ENCODE data around the gene IGSF11. TPM values are rescaled to one million over a fixed set of nuclear protein-coding genes. Genes with fewer than 3 reads are reported as not detected.
A peak's percentile ranks its signal among the peaks of the same experiment; 100 is the strongest.

IGSF11 gene
- total and polyA plus RNA-seq, 7 donors = 0.85 to 18.2 (median 8.3) TPM; not detected in 2

DNA sequence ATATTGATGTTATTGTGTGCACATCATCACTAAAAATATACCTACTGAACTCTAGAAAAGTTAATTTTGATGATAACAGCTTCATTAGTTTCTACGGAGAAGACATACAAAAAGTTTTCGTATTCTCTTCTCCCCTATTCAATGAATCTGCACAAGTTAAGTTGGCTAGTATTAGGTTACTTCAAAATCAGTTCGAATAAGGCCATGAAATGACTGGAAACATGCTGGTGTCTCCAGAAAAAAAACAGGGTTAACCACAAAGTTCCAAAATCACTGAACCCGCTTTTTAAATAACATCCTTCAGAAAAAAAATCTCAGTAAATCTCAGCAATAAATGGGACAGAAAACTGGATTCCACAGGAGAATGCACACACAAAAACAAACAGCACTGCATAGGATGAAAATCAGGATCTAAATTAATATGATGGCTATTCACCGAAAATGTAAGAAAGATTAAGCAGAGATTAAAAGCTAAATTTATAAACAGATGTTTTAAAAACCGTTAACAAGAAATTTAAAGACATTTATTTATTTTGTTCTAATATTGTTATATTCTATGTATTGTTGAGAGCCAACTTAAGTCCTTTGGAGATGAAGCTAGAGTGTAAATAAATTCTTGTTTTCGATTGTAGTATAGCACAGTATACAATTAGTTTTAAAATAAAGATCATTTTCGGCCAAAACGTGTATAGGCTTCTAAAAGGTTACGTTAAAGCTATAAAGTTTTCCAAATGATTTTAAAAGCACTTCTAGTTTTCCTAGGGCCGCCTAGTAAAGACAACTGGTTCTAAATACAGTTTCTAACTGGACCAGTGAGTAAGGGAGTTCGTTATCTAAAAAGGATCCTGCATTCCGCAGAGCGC, 1.0 kb downstream of the IGSF11 start:
- no peak for DNase-seq
- TF ChIP-seq POLR2A (IDR thresholded peaks at IDR 0.05) (no peak), POLR2AphosphoS5 (IDR thresholded peaks at IDR 0.05) (no peak), EP300 (IDR thresholded peaks at IDR 0.05) (no peak)
- TF ChIP-seq, protein P1, sequence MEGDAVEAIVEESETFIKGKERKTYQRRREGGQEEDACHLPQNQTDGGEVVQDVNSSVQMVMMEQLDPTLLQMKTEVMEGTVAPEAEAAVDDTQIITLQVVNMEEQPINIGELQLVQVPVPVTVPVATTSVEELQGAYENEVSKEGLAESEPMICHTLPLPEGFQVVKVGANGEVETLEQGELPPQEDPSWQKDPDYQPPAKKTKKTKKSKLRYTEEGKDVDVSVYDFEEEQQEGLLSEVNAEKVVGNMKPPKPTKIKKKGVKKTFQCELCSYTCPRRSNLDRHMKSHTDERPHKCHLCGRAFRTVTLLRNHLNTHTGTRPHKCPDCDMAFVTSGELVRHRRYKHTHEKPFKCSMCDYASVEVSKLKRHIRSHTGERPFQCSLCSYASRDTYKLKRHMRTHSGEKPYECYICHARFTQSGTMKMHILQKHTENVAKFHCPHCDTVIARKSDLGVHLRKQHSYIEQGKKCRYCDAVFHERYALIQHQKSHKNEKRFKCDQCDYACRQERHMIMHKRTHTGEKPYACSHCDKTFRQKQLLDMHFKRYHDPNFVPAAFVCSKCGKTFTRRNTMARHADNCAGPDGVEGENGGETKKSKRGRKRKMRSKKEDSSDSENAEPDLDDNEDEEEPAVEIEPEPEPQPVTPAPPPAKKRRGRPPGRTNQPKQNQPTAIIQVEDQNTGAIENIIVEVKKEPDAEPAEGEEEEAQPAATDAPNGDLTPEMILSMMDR (IDR thresholded peaks at IDR 0.05) = no peak
- peak overlapping the region; percentile 58 to 74 (median 66) for H3K4me3 ChIP-seq
- no peaks in the 10 kb centered on the region for H3K36me3 ChIP-seq
- 45 to 50% methylated on average over 14 of the region's 14 CpGs for WGBS, 2 donors
- H3K9me3 ChIP-seq = no peaks in the 10 kb centered on the region
- peaks cover 0 to 6% (median 3%) of the 10 kb centered on the region in 4 donors for H3K4me1 ChIP-seq
- peaks cover 0 to 15% (median 8%) of the 10 kb centered on the region in 3 donors for H3K27me3 ChIP-seq
- peak overlapping the region; percentile 69 to 79 (median 71) for H3K27ac ChIP-seq
- intact Hi-C loops (cut with DNase I) = loop anchor here (2.0 to 10.0 kb wide), 3 partner anchors 65 to 201 kb away; no protein-coding TSS in a partner anchor

DNA sequence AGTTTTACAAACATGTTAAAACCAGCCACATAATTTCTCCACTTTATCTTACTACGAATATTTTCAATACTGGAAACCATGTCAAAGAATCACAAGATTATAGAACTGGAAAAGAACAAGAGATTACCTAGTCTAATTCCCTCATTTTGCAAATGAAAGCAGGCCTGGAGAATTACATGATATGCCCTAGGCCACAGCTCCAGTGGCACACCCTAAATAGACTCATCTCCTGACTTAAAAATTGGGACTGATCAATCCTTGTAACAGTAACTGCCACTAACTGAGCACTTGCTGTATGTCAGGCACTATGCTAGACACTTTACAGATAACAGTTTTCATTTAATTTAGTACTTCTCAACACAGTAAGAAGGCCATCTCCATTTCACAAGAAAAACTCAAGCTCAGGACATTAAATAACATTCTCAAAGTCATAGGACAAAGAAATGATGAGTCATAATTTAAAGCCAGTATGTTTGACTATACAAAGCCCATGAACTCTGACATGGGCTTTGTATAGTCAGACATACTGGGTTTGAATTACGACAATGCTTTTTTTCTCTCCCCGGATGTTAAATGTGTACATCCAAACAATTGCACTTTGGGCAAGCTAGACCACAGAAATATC, 9.4 kb downstream of the IGSF11 start:
- TF ChIP-seq EP300 (IDR thresholded peaks at IDR 0.05) = no peak
- TF ChIP-seq POLR2A (IDR thresholded peaks at IDR 0.05) = no peak
- TF ChIP-seq POLR2AphosphoS5 (IDR thresholded peaks at IDR 0.05) = no peak
- TF ChIP-seq, protein P1 (IDR thresholded peaks at IDR 0.05) = no peak
- Histone ChIP-seq H3K9me3 (no peaks in the 10 kb centered on the region), H3K4me3 (no peak overlapping the region), H3K4me1 (peaks cover 0 to 29% (median 4%) of the 10 kb centered on the region in 4 donors), H3K27ac (no peak overlapping the region), H3K27me3 (no peaks in the 10 kb centered on the region), H3K36me3 (no peaks in the 10 kb centered on the region)
- intact Hi-C loops (cut with DNase I) = no loop called here
- no peak for DNase-seq
- WGBS, 2 donors = 86 to 88% methylated on average over 3 of the region's 3 CpGs

DNA sequence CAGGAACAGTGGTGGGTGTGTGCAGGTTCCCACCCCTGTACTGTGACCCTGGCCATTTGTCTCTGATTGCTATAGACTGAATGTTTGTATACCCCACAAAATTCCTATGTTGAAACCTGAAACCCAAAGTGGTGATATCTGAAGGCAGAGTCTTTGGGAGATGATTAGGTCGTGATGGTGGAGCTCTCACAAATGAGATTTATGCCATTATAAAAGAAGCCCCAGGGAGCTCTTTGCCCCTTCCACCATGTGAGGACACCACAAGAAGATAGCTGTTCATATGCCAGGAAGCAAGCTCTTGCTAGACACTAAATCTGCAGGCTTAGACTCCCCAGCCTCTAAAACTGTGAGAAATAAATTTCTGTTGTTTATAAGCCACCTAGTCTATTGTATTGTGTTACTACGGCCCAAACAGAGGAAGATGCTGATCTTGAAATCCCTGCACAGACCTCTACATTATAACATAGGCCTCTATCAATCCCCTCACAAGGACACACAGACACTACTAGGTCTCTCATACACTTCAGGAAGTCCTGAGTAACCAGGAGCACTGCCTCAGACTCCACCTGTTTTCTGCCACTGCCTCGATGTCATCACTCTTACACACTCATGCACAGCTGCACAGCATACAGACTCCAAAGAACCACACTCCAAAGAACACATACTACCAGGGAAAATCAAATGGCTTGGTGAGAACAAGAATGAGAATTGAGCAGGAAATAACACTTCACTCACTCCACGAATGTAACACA, 14.7 kb downstream of the IGSF11 start:
- H3K27ac ChIP-seq = peak overlapping the region; percentile 30 to 68 (median 50)
- 44 to 45% methylated on average over 4 of the region's 4 CpGs for WGBS, 2 donors
- H3K9me3 ChIP-seq = no peaks in the 10 kb centered on the region
- peaks cover 0 to 53% (median 7%) of the 10 kb centered on the region in 4 donors for H3K4me1 ChIP-seq
- no peak overlapping the region for H3K4me3 ChIP-seq
- intact Hi-C loops (cut with DNase I) = loop anchor here (5.0 kb wide), 1 partner anchor 33 kb away; no protein-coding TSS in a partner anchor
- H3K27me3 ChIP-seq = no peaks in the 10 kb centered on the region
- H3K36me3 ChIP-seq = no peaks in the 10 kb centered on the region
- TF ChIP-seq EP300 (IDR thresholded peaks at IDR 0.05) = no peak
- no peak for TF ChIP-seq POLR2A (IDR thresholded peaks at IDR 0.05)
- TF ChIP-seq, protein P1 (IDR thresholded peaks at IDR 0.05) = no peak
- no peak for TF ChIP-seq POLR2AphosphoS5 (IDR thresholded peaks at IDR 0.05)
- no peak for DNase-seq

DNA sequence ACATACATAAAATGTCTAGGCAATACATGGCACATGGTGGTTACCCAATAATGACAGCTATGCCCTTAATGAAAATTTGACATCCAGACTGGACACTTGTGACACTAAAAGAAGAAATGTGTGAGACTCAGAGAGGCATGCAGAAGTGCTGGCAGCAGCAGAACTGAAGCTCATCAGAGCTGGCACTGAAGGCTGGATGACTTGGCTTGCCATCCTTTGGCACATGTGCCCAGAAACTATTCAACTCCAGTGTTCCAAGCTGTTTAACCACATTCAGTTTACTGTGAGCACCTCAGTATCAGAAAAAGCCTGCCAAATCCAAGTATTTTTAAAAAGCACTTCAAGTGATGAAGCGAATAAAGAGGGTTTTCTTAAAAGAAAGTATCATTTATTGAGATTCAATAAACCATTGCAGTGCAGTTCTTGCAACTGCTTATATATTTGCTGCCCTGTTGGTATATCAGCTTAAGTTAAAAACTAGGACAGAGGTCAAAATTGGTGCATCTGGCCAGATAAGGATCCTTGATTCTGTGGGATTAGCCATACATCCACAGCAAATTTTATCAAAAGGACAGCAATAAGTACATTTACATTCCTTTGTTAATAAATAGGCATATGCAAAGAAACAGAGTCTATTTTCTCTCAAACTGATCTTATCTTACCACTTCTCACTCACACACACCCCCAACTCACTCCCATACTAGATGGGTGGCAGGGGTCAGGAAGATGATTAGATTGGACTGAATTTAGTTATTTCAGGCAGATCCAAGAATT, 15.8 kb downstream of the IGSF11 start:
- DNase-seq = no peak
- Histone ChIP-seq H3K36me3 (no peaks in the 10 kb centered on the region), H3K27me3 (no peaks in the 10 kb centered on the region), H3K9me3 (no peaks in the 10 kb centered on the region), H3K4me3 (no peak overlapping the region), H3K27ac (peak overlapping the region; percentile 31 to 68 (median 50)), H3K4me1 (peaks cover 0 to 59% (median 7%) of the 10 kb centered on the region in 4 donors)
- TF ChIP-seq POLR2AphosphoS5 (IDR thresholded peaks at IDR 0.05) (peak in 1 of 4 donors; percentile 20), EP300 (IDR thresholded peaks at IDR 0.05) (no peak)
- intact Hi-C loops (cut with DNase I) = no loop called here
- 87 to 89% methylated on average over 1 of the region's 1 CpG for WGBS, 2 donors
